ENCODE data around the gene PLEKHG5.

Gene PLEKHG5

DNA sequence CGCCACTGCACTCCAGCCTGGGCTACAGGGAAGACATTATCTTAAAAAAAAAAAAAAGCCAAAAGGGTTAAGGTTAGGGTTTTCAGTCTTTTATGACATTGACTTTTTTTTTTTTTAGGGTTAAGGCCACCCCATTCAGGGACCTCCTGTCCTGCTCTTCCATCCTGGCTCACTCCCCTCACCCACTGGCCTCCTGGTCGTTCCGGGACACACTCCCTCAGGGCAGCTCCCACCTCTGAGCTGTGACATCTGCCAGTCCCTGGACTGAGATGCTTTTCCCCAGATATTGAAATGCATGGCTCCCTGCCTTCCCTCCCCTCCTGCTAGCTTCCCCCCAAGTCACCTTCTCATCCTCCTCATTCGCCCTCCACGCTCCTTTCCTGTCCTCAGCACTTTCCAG, 9.6 kb downstream of the PLEKHG5 start:
- DNase-seq (ENCODE audit: low read depth in 2 of 3, low spot score in 2 of 3) = no peak

DNA sequence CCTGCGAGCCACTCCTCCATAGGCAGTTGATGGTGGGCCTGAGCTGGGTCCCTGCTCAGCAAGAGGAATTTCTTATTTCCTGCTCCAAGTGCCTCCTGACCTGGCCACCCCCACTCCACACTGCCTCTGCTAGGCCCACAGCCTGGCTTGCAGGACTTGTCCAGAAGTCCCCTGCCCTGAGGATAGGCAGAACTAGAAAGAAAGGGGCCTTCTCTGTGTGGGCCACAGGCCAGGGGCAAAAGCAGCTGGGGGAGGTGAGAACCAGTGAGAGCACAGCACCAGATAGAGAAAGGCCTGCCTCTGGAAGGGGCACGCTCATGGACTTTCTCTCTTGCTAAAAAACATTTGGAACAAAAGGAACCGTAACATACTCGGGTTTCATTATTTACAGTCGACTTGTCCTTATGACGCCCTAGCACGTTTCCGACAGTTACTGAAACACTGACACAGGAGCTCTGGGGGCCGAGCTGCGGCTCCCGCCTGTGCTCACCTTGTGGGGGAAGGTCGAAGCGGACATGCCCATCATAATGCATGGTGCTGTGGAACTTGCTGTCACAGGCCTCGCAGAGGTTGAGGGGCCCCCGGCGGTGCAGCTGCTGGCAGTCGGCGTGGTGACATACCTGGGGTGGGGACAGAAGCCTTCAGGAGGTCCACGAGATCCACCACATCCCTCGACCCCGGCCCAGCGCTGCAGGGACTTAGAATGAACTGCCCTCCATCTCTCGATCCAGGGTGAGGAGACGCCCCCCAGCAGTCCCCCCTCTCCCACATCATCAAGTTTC, 14.2 kb downstream of the PLEKHG5 start:
- DNase-seq (ENCODE audit: low read depth in 2 of 3, low spot score in 2 of 3) = no peak

DNA sequence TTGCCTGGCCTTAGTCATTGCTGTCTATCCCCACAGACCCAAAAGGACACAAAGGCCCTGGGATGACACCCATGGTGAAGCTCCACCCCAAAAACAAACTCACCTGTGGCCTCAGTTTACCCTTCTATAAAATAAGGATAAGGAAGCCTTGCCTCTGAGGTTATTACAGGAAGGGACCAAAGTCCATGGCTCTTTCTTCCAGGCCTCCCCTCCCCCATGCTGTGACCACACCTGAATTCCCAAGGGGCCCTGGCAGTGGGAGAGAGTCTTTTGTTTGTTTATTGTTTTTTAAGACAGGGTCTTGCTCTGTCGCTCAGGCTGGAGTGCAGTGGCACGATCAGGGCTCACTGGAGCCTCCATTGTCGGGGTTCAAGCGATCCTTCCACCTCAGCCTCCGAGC, 15.0 kb downstream of the PLEKHG5 start:
- DNase-seq (ENCODE audit: low read depth in 2 of 3, low spot score in 2 of 3) = no peak

DNA sequence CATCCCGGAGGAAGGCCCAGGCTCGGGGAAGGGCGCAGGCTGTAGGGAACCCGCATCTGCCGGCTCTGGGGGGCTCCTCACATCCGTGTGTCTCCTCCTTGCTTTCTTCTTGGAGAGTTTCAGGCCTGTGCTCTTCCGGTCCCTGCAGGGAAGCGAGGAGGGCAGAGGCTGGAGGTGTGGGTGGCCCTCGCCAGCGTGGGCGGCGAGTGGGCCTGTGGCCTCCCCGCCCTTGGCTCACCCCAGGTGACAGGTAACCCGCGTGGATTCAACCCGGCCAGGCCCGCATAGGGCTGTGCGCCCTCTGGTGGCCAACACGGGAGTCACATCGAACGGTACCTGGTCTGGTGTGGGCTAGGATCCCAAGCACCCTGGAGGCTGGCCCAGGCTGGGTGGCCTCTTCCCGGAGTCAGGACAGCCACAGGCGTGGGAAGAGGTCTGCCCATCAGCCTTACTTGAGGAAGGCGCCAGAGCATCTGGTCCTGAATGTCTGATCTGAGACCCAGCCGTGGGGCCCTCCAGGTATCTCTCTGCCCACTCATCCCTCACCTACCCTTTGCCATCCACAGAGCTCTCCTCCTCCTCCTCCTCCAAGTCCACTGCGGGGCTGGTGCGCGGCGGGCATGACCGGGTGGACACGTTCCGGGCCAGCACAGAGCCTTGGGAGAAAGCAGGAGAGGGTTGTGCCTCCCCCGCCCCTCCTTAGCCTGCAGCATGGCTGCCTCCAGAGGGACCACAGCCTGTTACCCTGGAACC, 15.9 kb downstream of the PLEKHG5 start:
- peak in 2 of 3 experiments; percentile 70 to 76 for DNase-seq (ENCODE audit: low read depth in 2 of 3, low spot score in 2 of 3)

DNA sequence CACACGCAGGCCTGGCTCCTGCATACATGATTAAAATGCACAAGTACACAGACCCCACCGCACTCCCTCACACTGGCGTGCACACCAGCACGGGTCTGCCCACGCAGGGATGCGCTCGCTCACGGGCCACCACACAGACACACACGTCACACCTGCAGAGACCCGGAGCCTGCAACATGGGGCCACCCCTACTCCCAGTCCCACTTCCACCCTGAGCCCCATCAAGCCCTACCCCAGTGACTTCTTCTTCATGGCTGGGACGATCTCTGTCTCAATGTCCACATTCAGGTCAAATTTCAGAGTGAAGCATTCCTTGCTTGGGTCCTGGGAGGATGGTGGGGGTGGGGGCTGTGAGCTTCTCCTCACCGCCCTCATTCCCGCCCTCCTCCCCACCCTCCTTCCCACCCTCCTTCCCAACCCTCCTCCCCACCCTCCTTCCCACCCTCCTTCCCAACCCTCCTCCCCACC, 16.6 kb downstream of the PLEKHG5 start:
- DNase-seq (ENCODE audit: low read depth in 2 of 3, low spot score in 2 of 3) = no peak

DNA sequence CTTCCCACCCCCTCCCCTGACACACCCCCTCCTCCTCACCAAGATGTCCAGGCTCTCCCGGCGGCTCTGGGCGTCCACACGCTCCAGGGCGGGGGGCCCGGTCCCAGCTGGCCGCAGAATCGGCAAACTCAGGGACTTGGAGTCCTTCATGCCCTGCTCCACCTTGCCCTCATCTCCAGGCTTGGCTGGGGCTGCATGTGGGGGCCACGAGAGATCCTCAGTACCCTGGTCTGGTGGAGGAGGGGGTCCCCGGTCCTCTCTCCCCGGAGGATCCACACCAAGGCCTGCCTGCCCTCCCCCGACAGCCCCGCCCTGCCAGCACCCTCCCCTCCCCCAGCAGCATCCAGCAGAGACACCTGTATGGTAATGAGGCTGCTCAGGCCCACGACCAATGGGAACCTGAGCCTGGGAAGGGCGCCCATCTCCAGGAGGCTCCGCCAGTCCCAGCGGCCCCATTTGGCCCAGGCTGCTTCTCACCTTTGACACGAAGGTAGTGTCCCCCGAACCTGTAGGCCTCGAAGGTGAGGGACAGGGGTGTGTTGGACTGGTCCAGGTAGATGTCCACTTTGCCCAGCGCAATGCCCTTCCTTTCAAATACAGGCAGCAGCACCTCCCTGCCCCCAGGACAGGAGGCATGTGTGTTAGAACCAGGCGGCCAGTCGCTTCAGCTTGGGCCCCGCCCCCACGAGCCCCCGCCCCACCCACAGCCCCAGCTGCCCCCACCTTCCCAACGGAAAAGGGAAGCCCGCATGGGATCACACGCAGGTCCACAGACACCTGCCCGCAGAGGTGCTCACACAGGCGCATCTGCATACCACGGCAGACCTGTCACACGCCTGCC, 17.3 kb downstream of the PLEKHG5 start:
- no peak for DNase-seq (ENCODE audit: low read depth in 2 of 3, low spot score in 2 of 3)

DNA sequence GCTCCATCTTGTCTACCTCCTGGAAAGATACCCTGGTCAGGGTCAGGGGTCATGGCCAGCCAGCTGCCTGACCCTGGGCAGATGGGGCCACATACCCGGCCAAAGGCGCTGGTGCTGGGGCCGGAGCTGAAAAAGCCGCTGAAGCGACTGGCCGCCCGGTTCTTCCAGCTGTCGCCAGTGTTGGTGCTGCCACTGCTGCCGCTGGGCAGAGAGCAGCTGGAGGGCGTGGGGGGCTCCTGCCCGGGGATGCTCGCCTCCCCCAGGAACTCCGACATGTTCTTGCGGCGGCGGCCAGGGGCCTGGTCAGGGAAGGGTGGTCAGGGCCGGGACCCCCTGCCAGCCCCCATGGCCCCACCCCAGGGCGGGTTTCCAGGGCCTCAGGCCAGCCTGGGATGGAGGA, 18.3 kb downstream of the PLEKHG5 start:
- no peak for DNase-seq (ENCODE audit: low read depth in 2 of 3, low spot score in 2 of 3)

DNA sequence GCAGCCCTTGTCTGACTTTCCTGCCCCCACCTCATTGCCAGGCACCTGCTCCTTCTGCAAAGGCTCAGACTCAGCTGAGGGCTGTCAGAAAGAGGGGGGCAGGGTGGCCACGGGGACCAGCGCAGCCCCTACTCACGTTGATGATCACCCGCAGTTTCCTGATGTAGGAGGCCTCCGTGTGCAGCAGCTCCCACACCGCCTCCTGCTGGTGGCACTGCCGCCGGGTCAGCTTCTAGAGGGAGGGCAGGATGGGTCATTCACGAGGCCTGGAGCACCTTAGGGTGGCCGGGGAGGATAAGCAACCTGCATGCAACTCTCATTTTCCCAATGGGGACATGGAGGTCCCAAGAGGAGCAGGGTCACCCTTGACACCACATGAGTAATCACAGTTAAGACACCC, 19.1 kb downstream of the PLEKHG5 start:
- DNase-seq (ENCODE audit: low read depth in 2 of 3, low spot score in 2 of 3) = no peak

DNA sequence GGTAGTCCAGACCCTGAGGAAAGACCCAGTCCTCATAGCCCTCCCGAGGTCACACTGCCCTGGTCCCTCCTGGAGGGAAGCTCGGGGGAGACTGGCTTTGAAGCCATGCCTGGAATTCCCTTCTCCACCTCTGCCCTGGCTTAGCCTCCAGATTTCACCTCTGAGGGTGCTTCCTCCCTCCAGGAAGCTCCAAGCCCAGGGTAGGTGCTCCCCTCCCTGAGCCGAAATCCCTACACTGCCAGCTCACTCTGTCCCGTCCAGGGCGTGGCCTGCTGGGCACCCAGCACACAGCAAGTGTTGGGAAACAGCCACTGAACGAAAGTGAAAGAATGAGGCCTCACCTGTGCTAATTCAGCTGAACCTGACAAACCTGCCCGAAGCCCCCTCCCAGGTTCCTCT, 19.5 kb downstream of the PLEKHG5 start:
- no peak for DNase-seq (ENCODE audit: low read depth in 2 of 3, low spot score in 2 of 3)

DNA sequence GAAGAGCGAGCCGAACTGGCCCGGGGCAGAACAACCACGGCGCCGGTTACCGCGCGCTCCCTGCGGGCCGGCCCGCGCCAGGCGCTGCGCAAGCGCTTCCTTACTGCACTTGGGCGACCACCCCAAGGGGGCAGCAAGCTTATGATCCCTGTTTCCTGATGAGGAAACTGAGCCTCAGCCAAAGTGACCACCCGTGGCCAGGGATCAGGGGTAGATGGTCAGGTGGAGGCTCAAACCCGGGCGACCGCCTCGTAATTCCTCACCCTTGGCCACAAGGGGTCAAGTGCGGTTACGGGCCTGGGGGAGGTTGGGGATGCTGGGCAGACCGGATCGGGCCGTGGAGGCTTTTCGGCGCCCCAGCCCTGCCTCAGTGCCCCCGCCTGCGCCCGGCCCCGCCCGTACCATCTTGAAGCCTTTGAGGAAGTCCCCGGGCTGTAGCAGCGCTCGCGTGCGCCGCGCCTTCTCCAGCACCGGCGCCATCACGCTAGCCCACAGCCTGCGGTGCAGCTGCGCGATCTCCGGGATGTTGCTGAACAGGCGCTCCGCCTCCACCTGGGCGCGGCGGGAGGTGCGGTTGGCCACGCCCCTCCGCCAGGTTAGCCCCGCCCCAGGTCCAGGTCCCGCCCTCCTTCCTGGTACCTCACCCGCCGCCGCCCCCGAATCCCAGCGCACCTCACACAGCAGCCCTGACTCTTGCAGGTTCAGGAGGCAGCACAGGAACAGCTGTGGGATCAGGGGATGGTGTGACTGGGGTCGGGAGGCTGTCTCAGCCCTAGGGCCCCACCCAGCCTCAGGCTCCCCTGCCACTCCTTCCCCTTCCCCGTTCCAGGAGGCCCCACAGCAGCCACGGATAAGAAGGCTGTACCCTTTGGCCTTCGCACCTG, 20.1 kb downstream of the PLEKHG5 start:
- DNase-seq (ENCODE audit: low read depth in 2 of 3, low spot score in 2 of 3) = no peak

DNA sequence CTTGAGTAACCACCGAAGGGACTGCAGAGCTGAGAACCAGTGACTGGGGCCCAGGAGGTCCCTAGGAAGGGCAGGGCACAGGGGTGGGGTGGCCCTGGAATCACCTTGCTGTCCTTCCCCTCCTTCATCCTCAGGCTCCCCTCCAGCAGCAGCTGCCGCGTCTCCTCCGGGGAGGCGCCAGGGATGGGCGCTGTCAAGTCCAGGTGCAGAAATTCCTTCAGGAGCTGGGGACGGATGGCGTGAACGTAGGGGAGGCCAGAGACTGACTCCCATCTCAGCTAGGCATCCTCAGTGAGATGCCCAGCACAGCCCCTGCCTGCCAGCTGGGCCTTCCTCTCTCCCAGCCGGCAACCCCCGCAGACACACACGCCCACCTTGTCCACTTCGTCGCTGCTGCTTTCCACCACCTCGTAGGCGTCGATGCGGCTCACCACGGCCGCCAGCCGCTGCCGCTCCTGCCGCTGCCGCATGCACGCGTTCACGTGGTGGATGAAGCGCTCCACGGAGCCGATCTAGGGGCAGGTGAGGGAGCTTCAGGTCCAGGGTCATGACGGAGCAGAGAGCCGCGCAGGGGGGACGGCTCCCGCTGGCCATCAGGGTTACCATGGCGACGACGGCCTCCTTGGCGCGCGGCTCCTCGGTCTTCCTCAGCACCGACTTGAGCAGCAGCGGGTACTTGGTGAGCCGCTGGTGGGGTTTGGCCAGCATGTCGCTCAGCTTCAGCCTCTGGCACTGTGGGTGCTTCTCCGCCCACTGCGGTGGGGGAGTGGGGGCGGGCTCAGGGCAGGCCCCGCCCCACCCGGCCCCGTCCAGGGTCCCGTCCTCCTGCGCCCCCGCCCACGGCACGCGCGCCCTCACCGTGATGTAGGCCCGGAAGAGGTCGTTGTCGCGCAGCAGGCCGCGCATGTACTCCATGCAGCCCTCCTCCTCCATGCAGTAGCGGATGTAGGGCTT, 21.1 kb downstream of the PLEKHG5 start:
- no peak for DNase-seq (ENCODE audit: low read depth in 2 of 3, low spot score in 2 of 3)

DNA sequence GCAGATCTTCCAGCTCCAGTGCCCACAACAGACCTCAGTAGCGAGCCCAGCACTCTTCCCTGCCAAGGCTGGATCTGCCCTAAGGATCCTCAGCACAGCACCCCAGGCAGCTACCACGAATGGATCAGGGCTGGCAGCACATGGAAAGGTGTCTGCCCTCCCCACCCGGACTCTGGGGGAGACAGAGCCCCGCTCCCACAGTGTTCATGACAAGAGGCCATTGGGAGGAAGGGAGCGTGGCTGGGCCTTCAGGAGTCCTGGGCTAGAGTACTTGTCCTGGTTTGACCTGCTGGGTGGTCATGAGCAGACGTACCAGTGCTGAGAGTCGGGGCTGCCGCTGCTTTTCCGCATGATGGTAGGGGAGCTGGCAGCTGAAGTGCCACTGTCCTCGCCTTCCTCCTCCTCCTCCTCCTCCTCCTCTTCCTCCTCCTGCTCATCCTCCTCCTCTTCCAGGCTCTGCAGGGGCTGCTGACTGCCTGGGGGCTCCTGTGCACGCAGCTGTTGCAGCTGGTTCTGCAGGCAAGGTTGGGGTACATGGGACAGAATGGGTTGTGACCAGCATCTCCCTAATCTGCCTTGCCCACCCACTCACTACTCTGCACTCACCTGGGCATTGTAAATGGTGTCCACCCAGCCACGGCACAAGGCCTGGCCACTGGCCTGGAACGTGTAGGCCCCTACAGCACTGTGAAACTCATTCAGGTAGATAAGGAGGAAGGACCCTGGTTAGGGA, 22.6 kb downstream of the PLEKHG5 start:
- no peak for DNase-seq (ENCODE audit: low read depth in 2 of 3, low spot score in 2 of 3)

DNA sequence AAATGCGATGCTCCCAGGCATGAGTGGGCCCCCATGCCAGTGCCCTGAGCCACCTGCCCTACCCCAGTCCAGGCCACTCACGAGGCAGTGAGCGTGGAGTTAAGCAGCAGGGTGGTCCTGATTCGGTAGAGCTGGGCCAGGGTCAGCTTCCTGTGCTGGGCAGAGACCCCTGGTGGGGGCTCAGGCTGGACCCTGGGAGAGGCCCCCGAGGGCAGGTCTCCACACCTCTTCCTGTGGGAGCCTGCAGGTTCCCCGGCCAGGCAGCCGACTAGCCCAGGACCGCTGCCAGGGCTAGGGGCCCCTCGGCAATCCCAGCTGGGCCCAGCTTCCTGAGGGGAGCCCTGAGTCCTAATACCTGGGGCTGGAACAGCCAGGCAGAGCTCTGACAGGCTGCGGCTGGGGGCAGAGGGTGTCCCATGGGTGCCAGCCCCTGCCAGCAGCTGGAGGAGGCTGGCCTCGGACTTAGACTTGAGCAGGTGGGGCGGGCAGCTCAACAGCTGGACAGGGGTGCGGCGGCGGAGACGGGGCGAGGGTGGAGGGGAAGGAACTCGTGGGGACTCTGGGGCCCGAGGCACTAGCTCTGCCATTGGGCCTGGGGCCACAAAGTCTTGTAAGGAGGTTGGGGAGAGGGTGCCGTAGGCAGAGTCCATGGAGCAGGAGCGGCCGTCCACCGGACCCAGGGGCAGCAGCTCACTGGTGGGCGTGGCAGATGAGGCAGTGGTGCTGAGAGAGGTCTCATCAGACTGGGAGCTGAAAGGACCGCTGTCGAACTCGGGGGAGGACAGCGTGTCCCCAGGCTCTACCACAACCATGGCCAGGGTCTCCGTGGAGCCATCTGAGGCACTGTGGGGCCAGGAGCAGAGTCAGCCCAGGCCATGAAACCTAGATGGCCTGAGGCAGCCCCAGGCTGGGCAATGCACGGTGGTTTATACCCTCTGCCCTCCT, 23.5 kb downstream of the PLEKHG5 start:
- no peak for DNase-seq (ENCODE audit: low read depth in 2 of 3, low spot score in 2 of 3)

DNA sequence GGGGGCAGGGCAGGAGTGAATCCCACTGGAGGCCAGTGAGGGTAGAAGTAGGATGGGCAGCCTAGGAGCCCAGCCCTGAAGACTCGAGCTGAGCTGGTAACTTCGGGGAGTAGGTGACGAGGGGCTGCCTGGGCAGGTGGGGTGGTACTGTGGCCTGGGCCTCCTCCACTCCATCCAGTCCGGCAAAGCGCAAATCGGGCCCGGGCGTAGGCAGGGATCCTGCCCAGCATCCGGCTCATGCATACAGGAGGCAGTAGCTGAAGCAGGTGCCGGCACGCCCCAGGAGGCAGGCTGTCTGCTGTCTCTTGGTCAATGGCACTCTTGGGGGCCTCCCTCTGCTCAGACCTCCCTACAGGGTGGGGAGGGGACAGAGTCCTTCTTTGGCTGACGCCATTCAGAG, 24.2 kb downstream of the PLEKHG5 start:
- no peak for DNase-seq (ENCODE audit: low read depth in 2 of 3, low spot score in 2 of 3)

DNA sequence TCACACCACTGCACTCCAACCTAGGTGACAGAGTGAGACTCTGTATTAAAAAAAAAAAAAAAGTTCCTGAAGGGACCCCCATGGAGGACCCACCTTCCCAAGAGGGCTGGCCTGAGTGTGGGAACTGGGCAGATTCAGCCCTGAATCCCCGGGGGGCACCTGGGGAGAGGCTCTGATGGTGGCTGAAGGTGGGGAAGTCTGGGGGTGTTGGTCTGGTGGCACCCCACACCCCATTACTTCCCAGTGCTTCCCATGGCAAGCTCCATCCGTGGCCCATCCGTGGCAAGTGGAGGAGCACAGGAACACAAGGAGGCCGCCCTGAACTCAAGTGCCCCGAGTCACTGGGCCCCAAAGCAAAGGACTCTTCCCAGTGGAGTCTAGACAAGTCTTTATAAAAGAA, 24.7 kb downstream of the PLEKHG5 start:
- DNase-seq (ENCODE audit: low read depth in 2 of 3, low spot score in 2 of 3) = no peak

DNA sequence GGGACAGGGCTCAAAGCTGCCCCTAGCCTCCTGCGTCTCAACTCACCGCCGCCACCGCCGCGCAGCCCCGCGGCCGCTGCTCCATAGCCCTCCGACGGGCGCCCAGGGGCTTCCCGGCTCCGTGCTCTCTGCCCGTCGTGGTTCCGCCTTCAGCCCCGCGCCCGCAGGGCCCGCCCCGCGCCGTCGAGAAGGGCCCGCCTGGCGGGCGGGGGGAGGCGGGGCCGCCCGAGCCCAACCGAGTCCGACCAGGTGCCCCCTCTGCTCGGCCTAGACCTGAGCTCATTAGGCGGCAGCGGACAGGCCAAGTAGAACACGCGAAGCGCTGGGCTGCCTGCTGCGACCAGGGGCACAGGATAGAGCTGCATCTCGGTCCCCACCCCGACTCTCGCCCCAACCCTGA, 25.4 kb downstream of the PLEKHG5 start, which contains the start of gene TNFRSF25:
TNFRSF25 (minus strand) TSS at position 151 of the 400 bp plus-strand sequence; CDS start at position 85, 66 bp downstream.
- DNase-seq (ENCODE audit: low read depth in 2 of 3, low spot score in 2 of 3) = no peak

DNA sequence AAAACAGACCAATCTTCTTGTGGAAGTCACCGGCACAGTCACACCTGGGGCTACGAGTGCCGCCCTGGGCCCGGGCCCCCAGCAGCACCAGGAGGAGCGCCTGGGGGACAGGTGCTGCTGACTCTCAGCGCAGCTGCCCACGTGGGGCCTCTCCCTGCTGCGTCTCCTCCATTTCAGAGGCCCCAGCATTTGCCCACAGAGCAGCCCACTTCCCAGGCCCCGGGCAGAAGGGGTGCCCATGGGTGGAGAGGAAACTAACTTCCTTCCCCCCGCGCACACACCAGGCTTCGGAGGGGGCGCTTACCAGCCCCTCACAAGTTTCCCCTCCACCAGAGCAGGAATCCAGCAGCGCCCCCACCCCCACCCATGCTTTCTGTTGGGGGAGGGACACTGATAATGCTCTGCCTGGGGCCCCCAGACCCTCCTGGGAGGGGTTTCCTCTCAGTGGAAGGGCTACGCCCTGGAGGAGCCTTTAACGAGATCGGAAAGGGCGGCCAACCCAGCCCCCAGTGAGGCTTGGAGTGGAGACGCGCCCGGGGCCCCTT, 25.9 kb downstream of the PLEKHG5 start:
- no peak for DNase-seq (ENCODE audit: low read depth in 2 of 3, low spot score in 2 of 3)
